Astrocyte of the hippocampus (primary cell): ENCODE results near the gene PFKFB3.
"Not testable (repeated sequence)": the region's sequence is repeated elsewhere in the genome, so short reads cannot be mapped to it uniquely, and the experiment has no call there.

ENCODE experiments used
- DNase-seq: peaks from one replicate; pipeline ENCODE4 v3.0.0; 2011; ENCODE audit warnings: low read depth, low spot score

PFKFB3 gene

DNA sequence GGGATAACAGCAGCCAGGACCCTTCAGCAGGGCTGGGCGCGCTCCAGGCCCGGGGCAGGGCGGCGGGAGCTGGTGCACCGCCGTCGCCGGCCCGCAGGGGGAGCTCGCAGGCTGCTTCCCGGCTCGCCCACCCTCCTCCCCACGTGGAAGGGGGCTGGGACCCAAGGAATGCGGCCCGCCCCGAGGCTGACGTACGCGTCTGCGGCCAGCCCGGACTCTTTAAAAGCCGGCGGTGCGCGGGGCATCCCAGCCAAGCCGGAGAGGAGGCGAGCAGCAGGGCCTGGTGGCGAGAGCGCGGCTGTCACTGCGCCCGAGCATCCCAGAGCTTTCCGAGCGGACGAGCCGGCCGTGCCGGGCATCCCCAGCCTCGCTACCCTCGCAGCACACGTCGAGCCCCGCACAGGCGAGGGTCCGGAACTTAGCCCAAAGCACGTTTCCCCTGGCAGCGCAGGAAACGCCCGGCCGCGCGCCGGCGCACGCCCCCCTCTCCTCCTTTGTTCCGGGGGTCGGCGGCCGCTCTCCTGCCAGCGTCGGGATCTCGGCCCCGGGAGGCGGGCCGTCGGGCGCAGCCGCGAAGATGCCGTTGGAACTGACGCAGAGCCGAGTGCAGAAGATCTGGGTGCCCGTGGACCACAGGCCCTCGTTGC is at the start of gene PFKFB3:
PFKFB3 (plus strand) TSS at position 249 of the 647 bp plus-strand sequence; CDS start at position 578, 329 bp downstream.
- DNase-seq: peak; percentile 99

GRCh38 chr10:6153845-6154244 is 48.9 kb upstream of the PFKFB3 start:
- DNase-seq: no peak

DNA sequence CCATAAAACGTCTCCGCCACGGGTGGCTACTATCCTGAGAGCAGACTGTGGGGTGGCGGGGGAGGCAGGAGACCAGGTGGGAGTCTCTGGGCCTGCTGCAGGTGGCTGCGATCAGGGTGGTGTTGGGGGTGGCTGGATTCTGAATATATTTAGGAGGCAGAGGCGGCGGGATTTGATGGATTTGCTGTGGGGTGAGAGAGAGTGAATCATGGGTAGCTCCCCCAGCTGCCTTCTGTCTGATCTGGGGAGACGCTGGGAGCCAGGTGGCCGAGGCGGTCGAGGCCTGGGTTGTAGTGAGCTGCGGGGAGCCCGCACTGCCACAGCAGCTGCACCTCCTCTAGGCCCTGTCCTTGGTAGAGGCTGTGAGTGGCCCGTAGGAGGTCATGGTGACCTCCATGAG is 48.2 kb upstream of the PFKFB3 start:
- no peak for DNase-seq

DNA sequence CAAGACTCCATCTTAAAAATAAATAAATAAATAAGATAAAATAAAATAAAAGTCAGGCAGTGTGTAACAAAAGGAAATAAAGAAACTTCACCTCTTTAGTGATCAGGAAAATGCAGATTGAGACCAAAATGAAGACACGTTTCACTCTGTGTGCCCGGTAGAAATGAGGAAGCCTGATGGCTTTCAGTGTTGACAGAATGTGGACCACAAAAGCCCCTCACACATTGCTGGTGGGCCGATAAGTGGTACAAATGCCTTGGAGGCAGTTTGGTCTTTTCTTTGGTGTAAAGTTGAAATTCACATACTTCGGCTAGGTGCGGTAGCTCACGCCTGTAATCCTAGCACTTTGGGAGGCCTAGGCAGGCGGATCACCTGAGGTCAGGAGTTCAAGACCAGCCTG is 44.5 kb upstream of the PFKFB3 start:
- no peak for DNase-seq

DNA sequence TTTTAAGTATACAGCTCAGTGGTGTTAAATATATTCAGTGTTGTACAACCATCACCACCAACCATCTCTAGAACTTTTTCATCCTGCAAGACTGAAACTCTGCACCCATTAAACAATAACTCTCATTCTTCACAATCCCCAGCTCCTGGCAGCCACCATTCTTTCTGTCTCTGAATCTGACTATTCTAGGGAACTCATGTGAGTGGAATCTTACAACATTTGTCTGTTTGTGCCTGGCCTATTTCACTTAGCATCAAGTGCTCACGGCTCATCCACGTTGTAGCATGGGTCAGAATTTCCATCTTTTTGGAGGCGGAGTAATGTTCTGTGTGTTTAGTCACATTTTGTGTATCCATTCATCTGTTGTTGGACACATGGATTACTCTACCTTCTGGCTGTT is 40.8 kb upstream of the PFKFB3 start:
- no peak for DNase-seq

DNA sequence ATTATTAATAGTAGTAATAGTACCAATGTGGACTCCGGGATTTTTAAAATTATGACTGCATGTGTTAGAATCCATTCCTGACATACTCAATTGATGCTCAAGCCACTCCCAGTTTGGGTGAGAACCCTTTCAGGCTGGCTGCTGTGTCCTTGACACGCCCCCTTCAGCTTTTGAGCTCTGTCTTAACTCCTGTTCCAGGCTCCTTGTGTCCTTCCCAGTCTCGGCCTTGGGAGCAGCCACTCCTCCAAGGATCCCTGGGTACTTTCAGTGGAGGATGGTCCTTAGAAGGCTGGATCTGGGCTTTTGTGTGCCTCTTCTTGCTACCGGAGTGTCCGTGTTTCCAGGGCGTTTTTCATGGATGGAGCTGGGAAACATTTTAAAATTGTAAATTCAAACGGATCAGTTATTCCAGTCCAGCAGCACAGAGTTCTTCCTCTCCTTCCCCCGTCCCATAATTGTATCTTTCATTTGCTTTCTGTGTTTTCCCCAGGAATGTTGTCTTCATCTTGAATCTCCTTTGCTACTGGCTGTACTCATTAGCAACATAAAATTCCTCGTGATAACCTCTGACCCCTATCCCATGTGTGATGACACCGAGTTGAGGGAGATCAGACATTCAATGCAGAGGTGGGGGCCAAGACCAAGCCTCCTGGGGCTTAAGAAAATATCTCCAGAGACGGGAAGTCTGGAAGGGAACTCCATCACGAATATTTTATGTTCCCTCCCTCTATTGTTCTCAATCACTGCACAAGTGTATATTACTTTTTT is 40.0 kb upstream of the PFKFB3 start:
- DNase-seq: no peak

DNA sequence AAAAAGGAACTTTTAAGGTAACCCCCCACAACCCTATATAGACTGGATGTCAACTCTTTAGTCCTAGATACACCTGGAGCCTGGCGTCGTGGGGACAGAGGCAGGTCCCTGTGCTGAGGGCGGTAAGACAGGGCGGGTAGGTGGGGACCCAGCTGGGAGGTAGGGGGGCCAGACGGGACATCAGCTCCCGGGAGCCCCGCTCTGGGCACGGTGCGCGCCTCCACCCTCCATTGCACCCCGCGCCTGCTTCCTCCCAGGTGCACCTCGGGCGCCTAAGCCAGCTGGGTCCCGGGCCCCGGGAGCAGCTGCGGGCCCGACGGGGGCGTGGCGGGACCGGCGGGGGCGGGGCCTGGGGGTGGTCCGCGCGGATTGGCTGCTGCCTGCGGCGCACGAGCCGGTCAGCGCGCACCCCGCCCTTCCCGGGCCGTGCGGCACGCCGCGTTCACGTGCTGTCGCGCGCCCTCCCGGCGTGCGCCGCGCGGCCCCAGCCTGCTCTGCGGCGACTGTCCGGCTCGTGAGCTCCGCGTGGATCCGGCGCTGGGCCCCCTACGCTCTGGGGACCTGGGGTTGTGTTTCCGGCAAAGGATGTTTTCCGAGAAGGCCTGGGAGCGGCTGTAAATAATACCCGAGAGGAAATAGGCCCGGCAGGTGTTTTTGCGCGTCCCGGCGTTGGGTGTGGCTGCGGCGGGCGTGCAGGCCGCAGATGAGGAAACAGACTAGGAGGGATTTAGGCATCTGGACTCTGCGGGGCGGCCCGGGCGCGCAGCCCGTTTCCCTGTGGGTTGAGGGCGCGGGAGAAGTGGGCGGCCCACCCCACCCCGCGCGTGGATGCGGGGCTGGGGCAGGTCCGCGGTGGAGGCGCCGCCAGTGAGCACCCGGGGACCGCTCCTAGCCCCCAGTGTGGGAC is 39.1 kb upstream of the PFKFB3 start:
- peak; percentile 95 for DNase-seq

- DNase-seq: no peak
These were observed 38.2 kb upstream of the PFKFB3 start for GRCh38 chr10:6164271-6165095.

DNA sequence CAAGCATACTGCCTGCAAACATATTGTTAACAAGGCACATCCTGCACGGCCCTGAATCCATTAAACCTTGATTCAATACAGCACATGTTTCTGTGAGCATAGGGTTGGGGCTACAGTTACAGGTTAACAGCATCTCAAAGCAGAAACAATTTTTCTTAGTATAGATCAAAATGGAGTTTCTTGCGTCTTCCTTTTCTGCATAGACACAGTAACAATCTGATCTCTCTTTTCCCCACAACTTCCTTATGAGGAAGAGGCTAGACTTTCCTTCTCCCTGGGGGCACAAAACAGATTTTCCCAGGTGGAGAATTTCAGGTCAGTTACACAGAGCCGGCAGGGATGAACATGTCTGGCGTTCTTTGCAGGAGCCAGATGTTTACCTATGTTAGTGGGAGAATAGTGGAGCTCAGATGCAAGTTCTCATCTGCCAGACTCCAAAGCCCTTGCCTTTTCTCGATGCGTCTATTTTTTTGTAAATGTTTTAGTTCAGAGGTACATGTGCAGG is 37.5 kb upstream of the PFKFB3 start:
- no peak for DNase-seq

DNA sequence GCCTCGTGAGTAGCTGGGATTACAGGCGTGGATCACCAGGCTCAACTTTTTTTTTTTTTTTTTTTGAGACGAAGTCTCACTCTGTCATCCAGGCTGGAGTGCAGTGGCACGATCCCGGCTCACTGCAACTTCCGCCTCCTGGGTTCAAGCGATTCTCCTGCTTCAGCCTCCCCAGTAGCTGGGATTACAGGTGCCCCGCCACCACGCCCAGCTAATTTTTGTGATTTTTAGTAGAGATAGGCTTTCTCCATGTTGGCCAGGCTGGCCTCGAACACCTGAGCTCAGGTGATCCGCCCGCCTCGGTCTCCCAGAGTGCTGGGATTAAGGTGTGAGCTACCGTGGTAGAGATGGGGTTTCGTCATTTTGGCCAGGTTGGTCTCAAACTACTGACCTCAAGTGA is 36.8 kb upstream of the PFKFB3 start:
- DNase-seq: not testable (repeated sequence)

DNA sequence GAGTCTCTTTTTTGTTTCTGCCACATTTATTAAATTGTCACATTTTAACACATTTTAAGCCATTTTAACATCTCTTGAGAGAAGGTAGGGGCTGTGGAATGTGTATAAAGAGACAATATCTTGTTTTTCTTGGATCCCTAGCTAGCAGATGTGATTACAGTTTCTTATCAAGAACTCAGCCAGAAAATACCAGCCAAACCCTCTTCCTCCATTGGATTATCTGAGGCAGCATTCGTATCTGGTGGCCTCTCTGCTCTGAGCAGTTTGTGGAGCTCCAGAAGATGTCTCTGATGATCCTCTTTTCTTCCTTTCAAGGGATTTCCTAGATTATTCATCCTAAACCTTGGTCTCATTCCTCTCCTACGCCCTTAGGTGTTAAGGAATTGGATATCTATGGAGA is 35.3 kb upstream of the PFKFB3 start:
- no peak for DNase-seq

- DNase-seq: no peak
These were observed 34.6 kb upstream of the PFKFB3 start for GRCh38 chr10:6168084-6168483.

GRCh38 chr10:6170638-6171037 is 32.1 kb upstream of the PFKFB3 start:
- no peak for DNase-seq

DNA sequence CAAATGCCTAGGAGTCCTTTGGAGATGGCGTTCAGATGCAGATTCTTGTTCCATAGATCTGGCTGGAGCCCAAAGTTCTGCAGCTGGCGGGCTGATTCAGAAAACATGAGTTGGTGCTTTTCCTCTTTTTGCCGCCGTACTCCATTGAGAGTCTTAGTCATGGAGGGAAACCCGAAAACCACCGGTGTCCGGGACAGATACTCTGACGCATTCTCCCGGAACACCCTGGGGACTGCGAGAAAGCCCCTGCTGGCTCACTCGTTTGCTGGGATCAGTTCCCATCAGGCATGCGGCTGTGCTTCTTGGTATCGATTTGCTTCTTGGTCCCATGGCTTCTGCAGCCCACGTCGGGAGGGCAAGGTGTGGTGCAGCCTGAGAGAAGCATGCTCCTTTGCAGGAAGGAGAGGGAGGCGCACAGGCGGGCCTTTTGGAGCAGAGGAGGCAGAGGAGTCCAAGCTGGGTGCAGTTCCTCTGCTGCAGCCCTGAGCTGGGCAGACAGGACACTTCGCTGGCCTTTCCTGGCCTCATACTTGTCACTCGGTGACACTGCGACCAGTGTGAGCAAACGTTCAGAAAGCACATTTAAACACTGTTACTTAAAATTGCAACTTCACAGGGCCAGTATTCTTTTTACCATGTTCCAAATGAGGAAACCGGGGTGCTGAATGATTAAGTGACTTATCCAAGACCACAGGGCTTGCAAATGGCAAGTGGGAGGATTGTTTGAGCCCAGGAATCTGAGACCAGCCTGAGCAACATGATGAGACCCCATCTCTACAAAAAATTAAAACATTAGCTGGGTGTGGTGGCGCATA is 30.6 kb upstream of the PFKFB3 start:
- peak; percentile 89 for DNase-seq

- no peak for DNase-seq
These were observed 29.5 kb upstream of the PFKFB3 start for GRCh38 chr10:6173203-6173602.

DNA sequence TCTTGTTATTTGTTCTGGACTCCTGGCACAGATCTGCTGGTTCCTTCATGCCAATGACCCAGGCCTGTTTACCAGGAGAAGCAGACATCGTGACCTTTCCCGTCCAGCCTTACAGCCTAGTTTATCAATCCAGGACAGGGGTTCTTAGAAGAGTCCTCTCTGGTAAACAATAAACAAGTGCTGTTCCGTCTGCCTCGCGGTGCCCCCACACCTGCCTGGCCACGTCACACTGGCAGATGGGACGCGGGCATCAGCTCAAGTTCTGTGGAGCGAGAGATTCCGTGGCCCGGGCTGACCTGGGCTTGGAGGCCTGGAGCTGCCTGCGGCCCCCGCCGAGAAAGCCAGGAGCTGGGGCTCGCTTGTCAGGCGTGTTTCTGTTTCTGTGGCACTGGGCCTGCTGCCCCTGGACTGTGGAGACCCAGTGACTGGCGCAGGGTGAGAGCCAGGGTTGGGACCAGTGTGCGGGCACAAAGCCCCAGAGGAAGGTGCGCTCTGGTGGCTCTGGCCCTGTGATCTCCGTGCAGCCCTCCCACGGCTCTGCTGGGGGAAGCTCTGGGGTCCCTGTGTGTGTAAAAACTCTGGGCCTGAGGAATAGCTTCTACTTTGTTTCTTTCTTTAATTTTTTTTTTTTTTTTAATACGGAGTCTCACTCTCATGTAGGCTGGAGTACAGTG is 28.4 kb upstream of the PFKFB3 start:
- no peak for DNase-seq

DNA sequence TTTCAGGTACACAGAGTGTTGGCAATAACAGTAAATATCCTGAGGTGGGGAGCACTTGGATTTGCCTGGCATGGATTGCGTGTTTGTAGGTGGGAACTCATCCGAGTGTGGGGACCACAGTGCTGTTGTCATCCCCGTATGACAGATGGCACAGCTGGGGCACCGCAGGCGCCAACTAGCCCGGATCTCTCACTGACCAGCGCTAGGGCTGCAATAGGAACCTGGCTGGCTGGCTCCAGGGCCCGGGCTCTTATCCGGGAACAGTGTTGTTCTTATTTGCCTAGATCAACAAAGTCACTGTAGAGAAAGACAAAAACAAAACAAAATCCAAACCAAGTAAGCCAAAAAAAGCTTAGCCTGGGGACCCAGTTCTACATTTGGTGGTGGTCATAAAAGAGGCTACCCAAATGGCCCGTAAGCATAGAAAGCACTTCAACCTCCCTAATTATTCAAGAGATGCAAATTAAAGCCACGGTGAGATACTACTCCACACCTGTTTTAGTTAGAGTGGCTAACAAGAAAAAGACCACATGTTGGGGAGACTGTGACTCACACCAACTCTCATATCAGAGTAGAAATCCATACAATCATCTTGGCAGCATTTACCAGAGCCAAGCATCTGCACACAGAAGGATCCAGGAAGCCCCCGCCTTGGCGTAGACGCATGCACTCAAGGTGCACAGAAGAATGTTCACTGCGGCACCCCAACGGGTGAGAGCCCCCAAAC is 27.2 kb upstream of the PFKFB3 start:
- DNase-seq: no peak

DNA sequence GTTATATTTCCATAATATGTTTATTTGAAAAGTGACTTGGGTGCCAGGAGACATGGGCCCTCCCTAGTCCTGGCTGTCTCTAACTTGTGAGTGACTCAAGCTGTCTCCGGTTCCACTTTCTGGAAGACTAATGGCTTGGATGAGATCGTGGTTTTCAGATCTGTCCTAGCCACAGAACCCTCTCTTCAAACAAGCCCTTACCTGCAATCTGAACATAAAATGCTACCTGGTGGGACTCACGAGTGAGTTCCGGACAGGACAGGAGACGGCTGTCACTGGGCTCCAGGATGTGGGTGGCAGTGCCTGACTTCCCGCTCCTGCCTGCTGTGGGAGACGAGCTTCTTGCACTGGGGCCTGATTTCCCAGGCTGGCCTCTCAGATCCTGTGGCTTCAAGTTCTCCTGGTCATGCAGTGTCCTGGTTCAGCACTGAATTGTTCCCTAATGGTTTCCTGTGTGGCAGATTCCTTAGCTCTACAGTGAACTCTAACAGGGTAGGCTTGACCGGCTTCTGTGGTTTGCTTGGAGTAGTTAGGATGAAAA is 26.0 kb upstream of the PFKFB3 start:
- peak; percentile 57 for DNase-seq

DNA sequence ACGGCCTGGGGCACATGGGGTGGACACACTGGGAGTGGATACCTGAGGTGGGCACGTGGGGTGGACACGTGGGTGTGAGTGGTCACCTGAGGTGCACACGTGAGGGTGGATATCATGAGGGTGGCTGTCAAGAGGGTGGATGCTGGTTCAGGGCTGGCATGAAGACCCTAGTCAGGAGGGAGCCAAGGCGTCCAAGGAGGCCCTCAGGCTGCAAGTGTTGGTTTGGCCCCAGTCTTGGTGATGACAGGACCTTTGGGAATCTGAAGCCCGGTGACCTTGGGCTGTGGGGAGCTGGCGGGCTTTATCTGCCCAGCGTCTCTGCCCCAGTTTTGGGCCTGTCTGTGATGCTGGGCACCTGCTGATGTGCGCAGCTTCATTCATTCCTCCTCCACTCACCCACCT is 24.9 kb upstream of the PFKFB3 start:
- no peak for DNase-seq
